Sigmoid colon (tissue), 4 donors: ENCODE data around the gene FGD3.

Source experiments
- EP300 ChIP-seq, 4 donors: sonication (generic); formaldehyde crosslinking; IDR thresholded peaks; one replicate each; pipeline ENCODE4 v1.6.1; 2017; ENCODE audit warnings: antibody characterized with exemption in 4 of 4
- POLR2A ChIP-seq, 2 donors: fragments of 450-650 bp; IDR thresholded peaks; one replicate each; pipeline ENCODE4 v1.6.1; 2016; ENCODE audit warnings: antibody characterized with exemption in 2 of 2, mild to moderate bottlenecking in 2 of 2, moderate library complexity in 2 of 2
- POLR2AphosphoS5 ChIP-seq, 4 donors: sonication (generic); formaldehyde crosslinking; IDR thresholded peaks; one replicate each; pipeline ENCODE4 v1.6.1; 2017; ENCODE audit warnings: antibody characterized with exemption in 4 of 4
- TF ChIP-seq, protein P1 (sequence below), 4 experiments: fragments of 450-650 bp in 3 of 4; fragments of 200-600 bp in 1 of 4; IDR thresholded peaks; one replicate each; pipeline ENCODE4 v1.5.1; 2016 to 2019; ENCODE audit warnings: antibody characterized with exemption in 4 of 4, mild to moderate bottlenecking in 3 of 4, moderate library complexity in 2 of 4

DNA sequence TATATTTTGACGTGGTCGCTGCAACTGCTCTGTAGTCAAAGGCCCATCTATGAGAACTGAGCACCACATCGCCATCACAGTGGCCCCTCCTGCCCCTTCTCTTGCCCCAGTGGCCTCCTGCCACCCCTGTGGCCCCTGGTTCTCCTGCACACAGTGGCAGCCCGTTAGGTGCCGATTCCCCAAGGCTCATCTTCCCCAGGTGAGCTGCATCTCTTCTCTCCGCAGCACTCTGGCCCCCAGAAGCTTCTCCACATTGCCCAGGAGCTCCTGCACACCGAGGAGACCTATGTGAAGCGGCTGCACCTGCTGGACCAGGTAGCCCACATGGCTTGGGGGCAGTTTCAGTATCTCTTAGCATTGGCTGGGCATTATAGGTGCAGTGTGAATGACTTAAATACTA, 55.4 kb downstream of the FGD3 start:
- no peak for TF ChIP-seq POLR2A (IDR thresholded peaks at IDR 0.05)
- no peak for TF ChIP-seq POLR2AphosphoS5 (IDR thresholded peaks at IDR 0.05)
- TF ChIP-seq, protein P1, sequence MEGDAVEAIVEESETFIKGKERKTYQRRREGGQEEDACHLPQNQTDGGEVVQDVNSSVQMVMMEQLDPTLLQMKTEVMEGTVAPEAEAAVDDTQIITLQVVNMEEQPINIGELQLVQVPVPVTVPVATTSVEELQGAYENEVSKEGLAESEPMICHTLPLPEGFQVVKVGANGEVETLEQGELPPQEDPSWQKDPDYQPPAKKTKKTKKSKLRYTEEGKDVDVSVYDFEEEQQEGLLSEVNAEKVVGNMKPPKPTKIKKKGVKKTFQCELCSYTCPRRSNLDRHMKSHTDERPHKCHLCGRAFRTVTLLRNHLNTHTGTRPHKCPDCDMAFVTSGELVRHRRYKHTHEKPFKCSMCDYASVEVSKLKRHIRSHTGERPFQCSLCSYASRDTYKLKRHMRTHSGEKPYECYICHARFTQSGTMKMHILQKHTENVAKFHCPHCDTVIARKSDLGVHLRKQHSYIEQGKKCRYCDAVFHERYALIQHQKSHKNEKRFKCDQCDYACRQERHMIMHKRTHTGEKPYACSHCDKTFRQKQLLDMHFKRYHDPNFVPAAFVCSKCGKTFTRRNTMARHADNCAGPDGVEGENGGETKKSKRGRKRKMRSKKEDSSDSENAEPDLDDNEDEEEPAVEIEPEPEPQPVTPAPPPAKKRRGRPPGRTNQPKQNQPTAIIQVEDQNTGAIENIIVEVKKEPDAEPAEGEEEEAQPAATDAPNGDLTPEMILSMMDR (IDR thresholded peaks at IDR 0.05): no peak
- TF ChIP-seq EP300 (IDR thresholded peaks at IDR 0.05): no peak
